Keratinocyte (primary cell): ENCODE measurements around the gene HIVEP2. TPM values are rescaled to one million over a fixed set of nuclear protein-coding genes. Genes with fewer than 3 reads are reported as not detected.

ENCODE experiments used
- DNase-seq: peaks from one replicate; pipeline ENCODE4 v3.0.0-alpha.2; 2011; ENCODE audit warnings: low read depth, missing footprints, low spot score
- FAIRE-seq: peaks from 2 replicates; lab custom pipeline; 2011; peaks lifted over from hg19 to GRCh38; lab: Jason Lieb, UNC
- H2AFZ ChIP-seq: 2 replicates; pipeline ENCODE4 v1.6.0; 2012; ENCODE audit warnings: low read length, control low read depth, inconsistent platforms; ENCODE audit not compliant: control insufficient read depth
- H3K27ac ChIP-seq: 2 replicates; pipeline ENCODE4 v1.5.1; 2011; ENCODE audit warnings: low read length; ENCODE audit not compliant: control insufficient read depth, insufficient read depth
- H3K27me3 ChIP-seq: 3 replicates; pipeline ENCODE4 v1.6.0; 2011; ENCODE audit warnings: low read length; ENCODE audit not compliant: control insufficient read depth, insufficient read depth; ENCODE audit errors: extremely low read depth
- H3K36me3 ChIP-seq, 2 experiments: 2 replicates in 1 of 2; 3 replicates in 1 of 2; pipeline ENCODE4 v1.5.1; 2011; ENCODE audit warnings: low read length in 2 of 2, mild to moderate bottlenecking in 1 of 2; ENCODE audit not compliant: control insufficient read depth in 2 of 2, insufficient read depth in 2 of 2; ENCODE audit errors: extremely low read depth in 1 of 2
- H3K4me1 ChIP-seq: 3 replicates; pipeline ENCODE4 v1.5.1; 2011; ENCODE audit warnings: low read length; ENCODE audit not compliant: control insufficient read depth, insufficient read depth; ENCODE audit errors: extremely low read depth
- H3K4me2 ChIP-seq: 3 replicates; pipeline ENCODE4 v1.6.0; 2011; ENCODE audit warnings: low read depth, low read length; ENCODE audit not compliant: control insufficient read depth, insufficient read depth; ENCODE audit errors: extremely low read depth
- H3K4me3 ChIP-seq, 3 experiments: fragments of 200-600 bp in 1 of 3; sonication (generic) in 1 of 3; 2 replicates in 2 of 3; 3 replicates in 1 of 3; pipeline ENCODE4 v1.5.1; 2011 to 2016; ENCODE audit warnings: low read length in 3 of 3, mild to moderate bottlenecking in 3 of 3, control low read depth in 2 of 3, inconsistent platforms in 1 of 3, low read depth in 1 of 3, mixed read lengths in 1 of 3, mixed run types in 1 of 3, moderate library complexity in 1 of 3; ENCODE audit not compliant: control insufficient read depth in 2 of 3, insufficient read depth in 2 of 3; ENCODE audit errors: extremely low read depth in 1 of 3
- H3K79me2 ChIP-seq: 2 replicates; pipeline ENCODE4 v1.6.0; 2012; ENCODE audit warnings: low read length; ENCODE audit not compliant: control insufficient read depth, insufficient read depth
- H3K9ac ChIP-seq: 3 replicates; pipeline ENCODE4 v1.6.0; 2011; ENCODE audit warnings: low read length; ENCODE audit not compliant: control insufficient read depth, insufficient read depth; ENCODE audit errors: extremely low read depth
- H3K9me1 ChIP-seq: 3 replicates; pipeline ENCODE4 v1.6.0; 2011; ENCODE audit warnings: low read length; ENCODE audit not compliant: control insufficient read depth, insufficient read depth; ENCODE audit errors: extremely low read depth
- H3K9me3 ChIP-seq: 2 replicates; pipeline ENCODE4 v1.5.1; 2012; ENCODE audit warnings: low read depth, low read length; ENCODE audit not compliant: control insufficient read depth
- H4K20me1 ChIP-seq: 3 replicates; pipeline ENCODE4 v1.6.0; 2011; ENCODE audit warnings: low read length; ENCODE audit not compliant: control insufficient read depth, insufficient read depth; ENCODE audit errors: extremely low read depth
- CTCF ChIP-seq, 3 experiments: IDR thresholded peaks in 1 of 3; conservative IDR thresholded peaks in 1 of 3; optimal IDR thresholded peaks in 1 of 3; 2 replicates in 2 of 3; 3 replicates in 1 of 3; pipeline versions ENCODE3 to v1.5.1; 2011; ENCODE audit warnings: low read length in 3 of 3, mild to moderate bottlenecking in 3 of 3, moderate library complexity in 2 of 3, control low read depth in 1 of 3, inconsistent platforms in 1 of 3; ENCODE audit not compliant: insufficient read depth in 2 of 3; ENCODE audit errors: extremely low read depth in 1 of 3
- EZH2 ChIP-seq: IDR thresholded peaks from one replicate; pipeline ENCODE4 v1.6.1; 2012; ENCODE audit warnings: inconsistent platforms, mild to moderate bottlenecking, low read length, moderate library complexity
- dilution Hi-C: fragments of 300-500 bp; cut with MboI; formaldehyde crosslinking; loops from one replicate; pipeline ENCODE4 v1.7.0; 2020; ENCODE audit warnings: low sequenced_read_pairs; ENCODE audit not compliant: extremely low pct_ligation_motif_present
- polyA plus RNA-seq, 5 experiments: library from polyadenylated mRNA; depleted of rRNA in 3 of 5; stranded (reverse) in 3 of 5; stranded (forward) in 1 of 5; unstranded in 1 of 5; fragments of >200 nt; gene quantifications; 1 replicate in 1 of 5; 2 replicates in 3 of 5; 3 replicates in 1 of 5; pipeline versions ENCODE4 v1.2.1 to v1.2.3, GENCODE V29; 2011 to 2012; ENCODE audit warnings: missing spikeins in 2 of 5, low read depth in 1 of 5, low replicate concordance in 1 of 5

Gene HIVEP2
- polyA plus RNA-seq, 1 donor (not counting 4 experiments of a cell fraction or from before 2014, with no cell fraction given), result 8.9 TPM

DNA sequence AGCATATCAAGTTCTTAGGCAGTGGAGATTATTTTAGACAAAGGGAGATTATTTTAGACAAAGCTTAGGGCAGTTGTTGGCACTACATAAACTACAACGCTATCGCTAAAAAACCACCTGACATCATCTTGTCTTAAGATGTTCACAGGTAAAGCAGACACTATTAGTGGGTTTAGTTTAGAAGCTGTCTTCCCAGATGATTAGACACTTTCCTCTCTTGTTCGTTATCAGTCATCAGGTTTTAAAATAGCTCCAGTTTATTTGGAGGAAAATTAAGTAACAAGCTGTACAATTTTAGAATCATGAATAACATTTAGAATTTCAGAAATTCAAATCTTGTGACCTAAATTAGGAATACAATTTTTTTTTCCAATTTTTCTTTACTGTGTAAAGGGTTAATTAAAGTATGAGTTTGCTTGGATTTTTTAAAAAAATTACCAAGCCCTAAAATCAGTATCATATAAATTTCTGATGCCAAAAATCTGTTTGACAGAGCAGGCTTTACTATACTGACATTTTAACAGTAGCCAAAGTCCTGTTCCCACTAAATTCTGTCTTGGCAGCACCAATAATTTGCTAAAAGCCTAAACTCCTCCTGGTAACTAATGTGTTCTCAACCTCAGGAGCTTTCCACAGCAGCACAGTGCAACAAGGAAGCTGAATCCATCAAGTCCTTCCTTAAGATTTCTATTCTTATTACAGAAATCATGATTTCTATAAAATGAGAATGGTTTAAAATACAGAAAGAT lies 109.0 kb downstream of the HIVEP2 start:
- H2AFZ ChIP-seq, result no peak overlapping the region
- H3K9me1 ChIP-seq, result no peaks in the 10 kb centered on the region
- peaks cover 5% of the 10 kb centered on the region for H3K79me2 ChIP-seq
- TF ChIP-seq EZH2 (no peak), CTCF (optimal IDR thresholded peaks at IDR 0.05 in 1 of 3, IDR thresholded peaks at IDR 0.05 in 1 of 3, conservative IDR thresholded peaks at IDR 0.05 in 1 of 3; ENCODE audit: extremely low read depth in 1 of 3, insufficient read depth in 2 of 3, low read length in 3 of 3) (no peak)
- no peaks in the 10 kb centered on the region for H3K27me3 ChIP-seq
- FAIRE-seq (no peak), DNase-seq (no peak)
- no peak overlapping the region for H3K9ac ChIP-seq
- dilution Hi-C loops, result no loop called here
- no peak overlapping the region for H3K4me3 ChIP-seq
- no peaks in the 10 kb centered on the region for H3K9me3 ChIP-seq
- H4K20me1 ChIP-seq, result no peaks in the 10 kb centered on the region
- H3K36me3 ChIP-seq, result no peaks in the 10 kb centered on the region
- peaks cover 34% of the 10 kb centered on the region for H3K4me1 ChIP-seq
- H3K27ac ChIP-seq, result no peak overlapping the region
- no peak overlapping the region for H3K4me2 ChIP-seq

DNA sequence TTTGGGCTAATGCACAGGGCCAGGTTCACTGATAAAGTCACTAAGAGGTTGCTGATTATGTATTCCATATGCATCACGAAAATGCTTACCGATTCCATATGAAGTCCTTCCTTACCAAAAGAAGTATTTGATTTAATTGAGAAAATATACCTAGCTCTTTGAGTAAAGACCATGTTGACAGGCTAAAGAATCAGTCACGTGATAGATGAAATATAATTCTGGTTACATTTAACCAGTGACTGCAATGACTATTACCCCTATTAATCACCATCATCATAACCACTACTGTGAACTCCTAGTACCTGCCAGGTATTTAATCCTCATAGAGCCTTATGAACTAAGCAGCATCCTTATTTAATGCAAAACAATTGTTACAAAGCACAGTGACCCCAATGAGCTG lies 110.1 kb downstream of the HIVEP2 start:
- dilution Hi-C loops, result no loop called here
- no peak overlapping the region for H3K4me2 ChIP-seq
- H4K20me1 ChIP-seq, result no peaks in the 10 kb centered on the region
- peak; percentile 39 for FAIRE-seq
- H3K4me3 ChIP-seq, result no peak overlapping the region
- H3K27ac ChIP-seq, result no peak overlapping the region
- H3K9me1 ChIP-seq, result no peaks in the 10 kb centered on the region
- H3K4me1 ChIP-seq, result peaks cover 35% of the 10 kb centered on the region
- TF ChIP-seq EZH2 (no peak), CTCF (optimal IDR thresholded peaks at IDR 0.05 in 1 of 3, IDR thresholded peaks at IDR 0.05 in 1 of 3, conservative IDR thresholded peaks at IDR 0.05 in 1 of 3; ENCODE audit: extremely low read depth in 1 of 3, insufficient read depth in 2 of 3, low read length in 3 of 3) (no peak)
- H3K27me3 ChIP-seq, result no peaks in the 10 kb centered on the region
- H3K9me3 ChIP-seq, result no peaks in the 10 kb centered on the region
- no peak overlapping the region for H2AFZ ChIP-seq
- no peak overlapping the region for H3K9ac ChIP-seq
- peaks cover 4% of the 10 kb centered on the region for H3K79me2 ChIP-seq
- no peak for DNase-seq
- no peaks in the 10 kb centered on the region for H3K36me3 ChIP-seq
